Upper lobe of left lung (tissue), 4 donors: Measurements from ENCODE around the gene DMGDH.

Experiments used
- POLR2A ChIP-seq, 4 donors: fragments of 450-650 bp; IDR thresholded peaks; one replicate each; pipeline ENCODE4 v1.5.1; 2016 to 2017; ENCODE audit warnings: antibody characterized with exemption in 4 of 4, mild to moderate bottlenecking in 2 of 4
- POLR2AphosphoS5 ChIP-seq, 2 donors: sonication (generic); formaldehyde crosslinking; IDR thresholded peaks; one replicate each; pipeline ENCODE4 v1.5.1; 2017; ENCODE audit warnings: antibody characterized with exemption in 2 of 2
- TF ChIP-seq, protein P1 (sequence below), 6 experiments: fragments of 450-650 bp in 4 of 6; fragments of 200-600 bp in 2 of 6; sonication (generic) in 2 of 6; IDR thresholded peaks; one replicate each; pipeline ENCODE4 v1.5.1; 2016 to 2019; ENCODE audit warnings: antibody characterized with exemption in 6 of 6

DNA sequence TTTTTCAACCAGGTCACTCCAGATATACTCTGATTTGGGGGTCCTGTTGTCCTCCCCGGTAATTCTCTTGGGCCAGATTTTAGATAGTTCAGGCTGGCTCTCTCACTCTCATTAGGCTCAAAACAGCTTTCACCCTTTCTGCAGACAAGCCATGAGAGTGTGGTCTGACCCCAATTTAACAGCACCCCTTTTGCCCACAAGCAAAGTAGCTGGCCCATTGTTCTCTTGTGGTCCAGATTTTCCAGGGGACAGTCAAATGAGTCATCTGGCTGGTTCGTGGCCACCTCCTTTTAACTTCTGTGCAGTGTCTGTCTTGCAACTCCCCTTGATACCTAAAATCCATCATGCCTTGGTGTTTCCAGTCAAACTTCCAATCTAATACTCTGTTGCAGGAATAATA lies 16.6 kb upstream of the DMGDH start:
- TF ChIP-seq POLR2A (IDR thresholded peaks at IDR 0.05) (no peak), POLR2AphosphoS5 (IDR thresholded peaks at IDR 0.05) (no peak)
- TF ChIP-seq, protein P1, sequence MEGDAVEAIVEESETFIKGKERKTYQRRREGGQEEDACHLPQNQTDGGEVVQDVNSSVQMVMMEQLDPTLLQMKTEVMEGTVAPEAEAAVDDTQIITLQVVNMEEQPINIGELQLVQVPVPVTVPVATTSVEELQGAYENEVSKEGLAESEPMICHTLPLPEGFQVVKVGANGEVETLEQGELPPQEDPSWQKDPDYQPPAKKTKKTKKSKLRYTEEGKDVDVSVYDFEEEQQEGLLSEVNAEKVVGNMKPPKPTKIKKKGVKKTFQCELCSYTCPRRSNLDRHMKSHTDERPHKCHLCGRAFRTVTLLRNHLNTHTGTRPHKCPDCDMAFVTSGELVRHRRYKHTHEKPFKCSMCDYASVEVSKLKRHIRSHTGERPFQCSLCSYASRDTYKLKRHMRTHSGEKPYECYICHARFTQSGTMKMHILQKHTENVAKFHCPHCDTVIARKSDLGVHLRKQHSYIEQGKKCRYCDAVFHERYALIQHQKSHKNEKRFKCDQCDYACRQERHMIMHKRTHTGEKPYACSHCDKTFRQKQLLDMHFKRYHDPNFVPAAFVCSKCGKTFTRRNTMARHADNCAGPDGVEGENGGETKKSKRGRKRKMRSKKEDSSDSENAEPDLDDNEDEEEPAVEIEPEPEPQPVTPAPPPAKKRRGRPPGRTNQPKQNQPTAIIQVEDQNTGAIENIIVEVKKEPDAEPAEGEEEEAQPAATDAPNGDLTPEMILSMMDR (IDR thresholded peaks at IDR 0.05), result no peak
